ENCODE results near the gene RHBDL1. TPM values are rescaled to one million over a fixed set of nuclear protein-coding genes. Genes with fewer than 3 reads are reported as not detected.

Gene RHBDL1
- total and polyA plus RNA-seq, 10 of the 15 experiments (the other 5 are each of a cell fraction or from before 2014, with no cell fraction given) = 0.04 to 1.3 (median 0.65) TPM; not detected in 5

DNA sequence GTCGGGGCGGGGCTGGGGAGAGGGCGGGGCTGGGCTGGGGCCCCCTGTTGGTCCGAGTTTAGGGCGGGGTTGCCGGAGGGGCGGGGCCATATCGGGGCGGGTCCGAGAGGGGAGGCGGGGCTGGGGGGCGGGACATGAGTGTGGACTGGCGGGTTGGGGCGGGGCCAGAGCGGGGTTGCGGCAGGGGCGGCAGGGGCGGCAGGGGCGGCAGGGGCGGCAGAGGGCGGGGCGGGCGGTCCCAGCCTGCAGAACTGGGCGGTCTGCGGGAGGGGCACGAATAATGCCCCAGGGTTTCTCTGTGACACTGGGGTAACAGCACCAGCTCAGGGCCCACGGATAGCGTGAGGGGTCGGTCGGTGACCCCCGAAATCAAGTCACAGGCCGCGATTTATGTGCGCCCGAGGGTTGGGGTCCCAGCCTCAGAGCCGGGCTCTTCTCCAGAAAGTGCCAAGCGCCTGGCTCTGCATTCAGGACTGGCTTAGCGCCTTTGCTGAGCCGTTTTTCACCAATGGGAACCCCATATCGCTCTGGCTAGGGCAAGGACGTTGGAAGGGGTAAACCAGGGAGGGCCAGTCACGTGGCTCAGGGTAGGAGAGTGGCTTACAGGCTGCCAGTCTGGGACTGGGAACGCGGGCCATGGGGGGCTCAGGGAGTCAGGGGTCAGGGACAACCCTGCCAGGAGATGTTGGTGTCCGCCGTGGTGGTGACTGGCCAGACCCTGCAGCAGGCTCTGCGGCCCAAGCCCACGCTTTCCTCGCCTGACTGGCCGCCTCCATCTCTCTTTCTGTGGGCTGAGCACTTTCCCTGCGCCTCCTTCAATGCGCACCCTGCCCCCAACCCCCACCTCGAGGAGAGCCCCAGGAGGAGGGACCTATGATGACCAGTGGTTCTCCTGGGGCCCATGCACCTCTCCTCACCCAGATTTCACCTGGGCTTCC lies 38.1 kb upstream of the RHBDL1 start:
- ChIA-PET POLR2A (interaction anchor here (0.6 to 1.9 kb wide), 10 partner anchors 9 to 455 kb away, joined by 3 to 5 read pairs (median 4); partner anchors contain the start of genes RHOT2 and WDR90), CTCF (interaction anchor here (1.1 to 1.5 kb wide), 5 partner anchors 11 to 60 kb away, joined by 4 to 11 read pairs (median 4); partner anchors contain the start of genes RHOT2 and WDR90), SMC1A (ENCODE audit: uncharacterized antibody, unreplicated experiment) (interaction anchor here (1.6 kb wide), 1 partner anchor 11 kb away, joined by 5 read pairs; no protein-coding TSS in a partner anchor), RAD21 (ENCODE audit: unreplicated experiment) (interaction anchor here (1.1 to 2.0 kb wide), 2 partner anchors 12 to 111 kb away, joined by 3 to 13 read pairs; partner anchors contain the start of gene WDR90)
- Histone ChIP-seq H3K79me2 (ENCODE audit: control insufficient read depth, insufficient read depth, low read length) (peaks cover 28% of the 10 kb centered on the region), H2AFZ (ENCODE audit: control insufficient read depth, low read depth, low read length) (peak overlapping the region; percentile 98), H3K9ac (ENCODE audit: control insufficient read depth, insufficient read depth, low read length) (peak overlapping the region; percentile 85; the same call in 1 of the 2 replicates), H4K20me1 (ENCODE audit: control insufficient read depth, insufficient read depth) (no peaks in the 10 kb centered on the region), H3K4me2 (ENCODE audit: control insufficient read depth, insufficient read depth) (peak overlapping the region; percentile 96), H3K27ac (ENCODE audit: control insufficient read depth, insufficient read depth) (peak overlapping the region; percentile 82), H3K4me3 (peak overlapping the region; percentile 88; the same call in 1 of the 2 replicates), H3K9me3 (replicated peaks; ENCODE audit: control insufficient read depth, insufficient read depth, low read length) (no peaks in the 10 kb centered on the region), H3K27me3 (replicated peaks in 1 of 2; ENCODE audit: control insufficient read depth in 2 of 2, insufficient read depth in 2 of 2, low read length in 1 of 2) (no peaks in the 10 kb centered on the region), H3K36me3 (ENCODE audit: control insufficient read depth in 2 of 2, insufficient read depth in 2 of 2, low read length in 1 of 2) (peaks cover 0 to 4% of the 10 kb centered on the region in 2 experiments; a peak in 3 of 4 replicates), H3K4me1 (ENCODE audit: control insufficient read depth, insufficient read depth, low read length) (peaks cover 13% of the 10 kb centered on the region)
- BruUV-seq (replicated peaks) = no TSS peak
- DNase-seq (ENCODE audit: low read depth, low spot score) (no peak), ATAC-seq (peak; percentile 65), FAIRE-seq (peak; percentile 13)
- in situ Hi-C loops (cut with MboI) = no loop called here
- intact Hi-C loops (cut with micrococcal nuclease; ENCODE audit: unreplicated experiment) = loop anchor here (5.0 kb wide), 2 partner anchors 45 to 110 kb away; partner anchors contain the start of genes CAPN15, JMJD8 and STUB1
- no peak for TF ChIP-seq FOXK2 (IDR thresholded peaks at IDR 0.05)
- TF ChIP-seq PAX5 (IDR thresholded peaks at IDR 0.05; ENCODE audit: borderline replicate concordance, low read depth, low read length) = no peak
- TF ChIP-seq KDM1A (IDR thresholded peaks at IDR 0.05; ENCODE audit: borderline replicate concordance) = no peak
- no peak for TF ChIP-seq BACH1 (IDR thresholded peaks at IDR 0.05; ENCODE audit: borderline replicate concordance)
- TF ChIP-seq, protein P1, sequence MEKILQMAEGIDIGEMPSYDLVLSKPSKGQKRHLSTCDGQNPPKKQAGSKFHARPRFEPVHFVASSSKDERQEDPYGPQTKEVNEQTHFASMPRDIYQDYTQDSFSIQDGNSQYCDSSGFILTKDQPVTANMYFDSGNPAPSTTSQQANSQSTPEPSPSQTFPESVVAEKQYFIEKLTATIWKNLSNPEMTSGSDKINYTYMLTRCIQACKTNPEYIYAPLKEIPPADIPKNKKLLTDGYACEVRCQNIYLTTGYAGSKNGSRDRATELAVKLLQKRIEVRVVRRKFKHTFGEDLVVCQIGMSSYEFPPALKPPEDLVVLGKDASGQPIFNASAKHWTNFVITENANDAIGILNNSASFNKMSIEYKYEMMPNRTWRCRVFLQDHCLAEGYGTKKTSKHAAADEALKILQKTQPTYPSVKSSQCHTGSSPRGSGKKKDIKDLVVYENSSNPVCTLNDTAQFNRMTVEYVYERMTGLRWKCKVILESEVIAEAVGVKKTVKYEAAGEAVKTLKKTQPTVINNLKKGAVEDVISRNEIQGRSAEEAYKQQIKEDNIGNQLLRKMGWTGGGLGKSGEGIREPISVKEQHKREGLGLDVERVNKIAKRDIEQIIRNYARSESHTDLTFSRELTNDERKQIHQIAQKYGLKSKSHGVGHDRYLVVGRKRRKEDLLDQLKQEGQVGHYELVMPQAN (conservative IDR thresholded peaks at IDR 0.05) = no peak
- no peak for TF ChIP-seq RFX5 (IDR thresholded peaks at IDR 0.05; ENCODE audit: low read depth, low read length)
- TF ChIP-seq, protein P2, sequence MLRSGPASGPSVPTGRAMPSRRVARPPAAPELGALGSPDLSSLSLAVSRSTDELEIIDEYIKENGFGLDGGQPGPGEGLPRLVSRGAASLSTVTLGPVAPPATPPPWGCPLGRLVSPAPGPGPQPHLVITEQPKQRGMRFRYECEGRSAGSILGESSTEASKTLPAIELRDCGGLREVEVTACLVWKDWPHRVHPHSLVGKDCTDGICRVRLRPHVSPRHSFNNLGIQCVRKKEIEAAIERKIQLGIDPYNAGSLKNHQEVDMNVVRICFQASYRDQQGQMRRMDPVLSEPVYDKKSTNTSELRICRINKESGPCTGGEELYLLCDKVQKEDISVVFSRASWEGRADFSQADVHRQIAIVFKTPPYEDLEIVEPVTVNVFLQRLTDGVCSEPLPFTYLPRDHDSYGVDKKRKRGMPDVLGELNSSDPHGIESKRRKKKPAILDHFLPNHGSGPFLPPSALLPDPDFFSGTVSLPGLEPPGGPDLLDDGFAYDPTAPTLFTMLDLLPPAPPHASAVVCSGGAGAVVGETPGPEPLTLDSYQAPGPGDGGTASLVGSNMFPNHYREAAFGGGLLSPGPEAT (IDR thresholded peaks at IDR 0.05; ENCODE audit: low read depth) = no peak
- peak in 1 of 2 experiments; percentile 17; a peak in 1 of 3 replicates for TF ChIP-seq EGR1 (IDR thresholded peaks at IDR 0.05; ENCODE audit: borderline replicate concordance in 1 of 2, low read depth in 2 of 2, low read length in 2 of 2)
- no peak for TF ChIP-seq ZNF217 (IDR thresholded peaks at IDR 0.05)
- no peak for TF ChIP-seq NFYA (IDR thresholded peaks at IDR 0.05; ENCODE audit: borderline replicate concordance, low read depth, low read length)
- TF ChIP-seq KAT2A (conservative IDR thresholded peaks at IDR 0.05; ENCODE audit: control insufficient read depth, low read depth, low read length) = no peak
- TF ChIP-seq, protein P3, sequence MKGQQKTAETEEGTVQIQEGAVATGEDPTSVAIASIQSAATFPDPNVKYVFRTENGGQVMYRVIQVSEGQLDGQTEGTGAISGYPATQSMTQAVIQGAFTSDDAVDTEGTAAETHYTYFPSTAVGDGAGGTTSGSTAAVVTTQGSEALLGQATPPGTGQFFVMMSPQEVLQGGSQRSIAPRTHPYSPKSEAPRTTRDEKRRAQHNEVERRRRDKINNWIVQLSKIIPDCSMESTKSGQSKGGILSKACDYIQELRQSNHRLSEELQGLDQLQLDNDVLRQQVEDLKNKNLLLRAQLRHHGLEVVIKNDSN (IDR thresholded peaks at IDR 0.05; ENCODE audit: borderline replicate concordance, extremely low read length, insufficient read depth, low read depth, low read length) = peak; percentile 57
- no peak for TF ChIP-seq CREM (IDR thresholded peaks at IDR 0.05; ENCODE audit: low read depth)
- WGBS (ENCODE audit: insufficient coverage, insufficient replicate concordance, low lambda C conversion rate, missing lambda C conversion rate) = 32% methylated on average over 28 of the region's 53 CpGs
